Osteocyte (in vitro differentiated cells): ENCODE results near the gene OR2A12. TPM values are rescaled to one million over a fixed set of nuclear protein-coding genes. Genes with fewer than 3 reads are reported as not detected.

Source experiments
- DNase-seq: peaks from one replicate; pipeline ENCODE4 v3.0.0; 2021; ENCODE audit warnings: mixed read lengths; ENCODE audit not compliant: unreplicated experiment; ENCODE audit errors: extremely low spot score
- H3K27ac Mint-ChIP-seq: one replicate; pipeline ENCODE4 v1.8.0; 2021; ENCODE audit warnings: mild to moderate bottlenecking, mixed read lengths; ENCODE audit not compliant: unreplicated experiment
- H3K27me3 Mint-ChIP-seq: one replicate; pipeline ENCODE4 v1.8.0; 2021; ENCODE audit warnings: mixed read lengths; ENCODE audit not compliant: unreplicated experiment
- H3K36me3 Mint-ChIP-seq: one replicate; pipeline ENCODE4 v1.8.0; 2021; ENCODE audit warnings: mixed read lengths; ENCODE audit not compliant: unreplicated experiment
- H3K4me1 Mint-ChIP-seq: one replicate; pipeline ENCODE4 v1.8.0; 2021; ENCODE audit warnings: mixed read lengths; ENCODE audit not compliant: unreplicated experiment
- H3K4me3 Mint-ChIP-seq: one replicate; pipeline ENCODE4 v1.8.0; 2021; ENCODE audit warnings: mild to moderate bottlenecking, moderate library complexity, mixed read lengths; ENCODE audit not compliant: unreplicated experiment
- H3K9me3 Mint-ChIP-seq: one replicate; pipeline ENCODE4 v1.8.0; 2021; ENCODE audit warnings: mixed read lengths; ENCODE audit not compliant: unreplicated experiment
- total RNA-seq: library from RNA; stranded (reverse); gene quantifications from 2 replicates; pipeline ENCODE4 v1.2.1, GENCODE V29; 2021
- TF ChIP-seq, protein P1 (sequence below): fragments of 200-600 bp; sonication (generic); IDR thresholded peaks from 2 replicates; pipeline ENCODE4 v1.5.0; 2021; ENCODE audit warnings: antibody characterized with exemption, mild to moderate bottlenecking, moderate library complexity

Gene OR2A12
- total RNA-seq, 1 donor from 2014 or later: not detected

DNA sequence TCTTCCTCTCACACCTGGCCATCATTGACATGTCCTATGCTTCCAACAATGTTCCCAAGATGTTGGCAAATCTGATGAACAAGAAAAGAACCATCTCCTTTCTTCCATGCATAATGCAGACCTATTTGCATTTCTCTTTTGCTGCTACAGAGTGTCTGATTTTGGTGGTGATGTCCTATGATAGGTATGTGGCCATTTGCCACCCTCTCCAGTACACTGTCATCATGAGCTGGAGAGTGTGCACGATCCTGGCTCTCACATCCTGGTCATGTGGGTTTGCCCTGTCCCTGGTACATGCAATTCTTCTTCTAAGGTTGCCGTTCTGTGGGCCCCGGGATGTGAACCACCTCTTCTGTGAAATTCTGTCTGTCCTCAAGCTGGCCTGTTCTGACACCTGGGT is 56.1 kb downstream of the OR2A12 start:
- H3K27ac Mint-ChIP-seq: no peak overlapping the region
- H3K4me1 Mint-ChIP-seq: no peaks in the 10 kb centered on the region
- H3K36me3 Mint-ChIP-seq: no peaks in the 10 kb centered on the region
- no peak for DNase-seq
- H3K9me3 Mint-ChIP-seq: peaks cover 7% of the 10 kb centered on the region
- TF ChIP-seq, protein P1, sequence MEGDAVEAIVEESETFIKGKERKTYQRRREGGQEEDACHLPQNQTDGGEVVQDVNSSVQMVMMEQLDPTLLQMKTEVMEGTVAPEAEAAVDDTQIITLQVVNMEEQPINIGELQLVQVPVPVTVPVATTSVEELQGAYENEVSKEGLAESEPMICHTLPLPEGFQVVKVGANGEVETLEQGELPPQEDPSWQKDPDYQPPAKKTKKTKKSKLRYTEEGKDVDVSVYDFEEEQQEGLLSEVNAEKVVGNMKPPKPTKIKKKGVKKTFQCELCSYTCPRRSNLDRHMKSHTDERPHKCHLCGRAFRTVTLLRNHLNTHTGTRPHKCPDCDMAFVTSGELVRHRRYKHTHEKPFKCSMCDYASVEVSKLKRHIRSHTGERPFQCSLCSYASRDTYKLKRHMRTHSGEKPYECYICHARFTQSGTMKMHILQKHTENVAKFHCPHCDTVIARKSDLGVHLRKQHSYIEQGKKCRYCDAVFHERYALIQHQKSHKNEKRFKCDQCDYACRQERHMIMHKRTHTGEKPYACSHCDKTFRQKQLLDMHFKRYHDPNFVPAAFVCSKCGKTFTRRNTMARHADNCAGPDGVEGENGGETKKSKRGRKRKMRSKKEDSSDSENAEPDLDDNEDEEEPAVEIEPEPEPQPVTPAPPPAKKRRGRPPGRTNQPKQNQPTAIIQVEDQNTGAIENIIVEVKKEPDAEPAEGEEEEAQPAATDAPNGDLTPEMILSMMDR: no peak
- no peak overlapping the region for H3K4me3 Mint-ChIP-seq
- peaks cover 3% of the 10 kb centered on the region for H3K27me3 Mint-ChIP-seq

DNA sequence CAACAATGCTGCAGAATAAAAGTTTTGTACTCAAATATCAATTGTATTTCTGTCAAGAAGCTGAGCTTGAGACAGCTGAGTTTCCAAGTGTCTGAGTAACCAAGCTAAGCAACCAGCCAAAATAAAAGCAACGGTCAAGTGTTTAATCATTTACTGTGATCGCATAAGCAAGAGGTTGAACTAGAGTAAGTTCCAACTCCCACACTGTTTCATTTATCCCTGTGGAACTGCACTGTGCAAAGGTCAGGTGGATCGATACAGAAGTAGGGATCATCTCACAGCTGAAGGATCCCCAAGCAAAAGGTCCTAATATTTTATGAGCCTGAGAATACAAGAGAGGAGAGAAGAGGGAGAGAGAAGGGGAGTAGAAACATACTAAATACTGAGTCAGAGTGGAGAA is 58.3 kb downstream of the OR2A12 start:
- Mint-ChIP-seq H3K36me3 (no peaks in the 10 kb centered on the region), H3K4me3 (no peak overlapping the region), H3K27ac (no peak overlapping the region), H3K4me1 (no peaks in the 10 kb centered on the region), H3K27me3 (peaks cover 3% of the 10 kb centered on the region), H3K9me3 (peaks cover 18% of the 10 kb centered on the region)
- DNase-seq: no peak
- TF ChIP-seq, protein P1: no peak

DNA sequence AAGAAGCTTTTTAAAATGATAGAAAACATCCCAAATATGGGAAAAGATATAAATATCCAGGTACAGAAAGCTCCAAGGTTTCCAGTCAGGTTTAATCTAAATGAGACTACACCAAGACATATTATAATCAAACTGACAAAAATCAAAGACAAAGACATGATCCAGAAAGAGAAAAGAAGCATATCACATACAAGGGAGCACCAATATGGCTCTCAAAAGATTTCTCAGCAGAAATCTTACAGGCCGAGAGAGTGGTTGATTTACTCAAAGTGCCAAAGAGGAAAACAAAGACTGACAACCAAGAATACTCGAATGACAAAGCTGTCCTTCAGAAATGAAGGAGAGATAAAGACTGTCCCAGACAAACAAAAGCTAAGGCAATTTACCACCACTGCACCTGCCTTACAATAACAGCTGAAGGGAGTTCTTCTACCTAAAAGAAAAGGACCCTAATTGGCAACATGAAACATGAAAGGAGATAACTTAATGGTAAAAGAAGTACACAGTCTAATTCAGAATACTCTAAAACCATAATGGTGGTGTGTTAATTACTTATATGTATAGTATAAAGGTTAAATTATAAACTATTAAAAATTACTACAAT is 62.2 kb downstream of the OR2A12 start:
- Mint-ChIP-seq H3K36me3 (no peaks in the 10 kb centered on the region), H3K4me1 (no peaks in the 10 kb centered on the region), H3K27ac (no peak overlapping the region), H3K27me3 (peaks cover 6% of the 10 kb centered on the region), H3K9me3 (peaks cover 31% of the 10 kb centered on the region), H3K4me3 (no peak overlapping the region)
- no peak for DNase-seq
- TF ChIP-seq, protein P1: no peak

Other genes with a start within 250 kb of the OR2A12 start
- gene TCAF1, start 184.1 kb upstream of the OR2A12 start, total RNA-seq: 82.4 and 87.8 TPM in 2 replicates
- not detected in 2 replicates for gene OR2F2, start 151.0 kb upstream of the OR2A12 start, total RNA-seq
- not detected in 2 replicates for gene OR2F1, start 131.4 kb upstream of the OR2A12 start, total RNA-seq
- gene OR6B1, start 86.0 kb upstream of the OR2A12 start, total RNA-seq: not detected in 2 replicates
- not detected in 2 replicates for gene OR2A5, start 37.3 kb upstream of the OR2A12 start, total RNA-seq
- not detected in 2 replicates for gene OR2A25, start 16.5 kb upstream of the OR2A12 start, total RNA-seq
- gene OR2A2, start 23.3 kb downstream of the OR2A12 start, total RNA-seq: not detected in 2 replicates
- gene OR2A14, start 36.9 kb downstream of the OR2A12 start, total RNA-seq: not detected in 2 replicates
- gene CTAGE4, start 97.2 kb downstream of the OR2A12 start, total RNA-seq: 1.3 TPM in 1 of 2 replicates, not detected in the other
- gene ARHGEF35, start 109.6 kb downstream of the OR2A12 start, total RNA-seq: 1.1 and 1.8 TPM in 2 replicates
- 0.08 and 0.18 TPM in 2 replicates for gene OR2A42, start 153.3 kb downstream of the OR2A12 start, total RNA-seq
- gene OR2A7, start 178.5 kb downstream of the OR2A12 start, total RNA-seq: 0.68 and 1.1 TPM in 2 replicates
- 0.97 TPM in 1 of 2 replicates, not detected in the other for gene CTAGE8, start 183.0 kb downstream of the OR2A12 start, total RNA-seq
- not detected in 2 replicates for gene OR2A1, start 226.1 kb downstream of the OR2A12 start, total RNA-seq